SK-N-DZ (cell line): ENCODE results near the gene CDH6.

ENCODE experiments used
- DNase-seq: peaks from one replicate; pipeline ENCODE4 v3.0.0-alpha.2; 2015; ENCODE audit warnings: low spot score

Gene CDH6

DNA sequence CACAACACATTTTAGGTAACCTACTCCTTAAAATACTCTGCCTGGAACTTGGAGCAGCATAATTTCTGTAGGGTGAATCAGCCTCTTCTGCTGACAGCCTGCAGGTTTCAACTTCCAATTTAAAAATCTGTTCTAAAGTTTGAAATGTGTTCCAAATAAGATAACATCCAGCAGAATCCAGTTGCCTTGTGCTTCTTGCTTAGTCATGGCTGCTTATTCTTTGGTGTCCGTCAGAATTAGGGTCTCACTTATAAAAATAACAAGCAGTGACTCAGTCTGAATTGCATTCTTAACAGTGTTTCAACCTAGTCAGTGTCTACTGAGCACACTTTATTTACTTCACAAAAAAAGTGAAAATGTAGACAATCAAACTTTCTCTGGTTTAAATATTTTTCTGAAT, 3.7 kb downstream of the CDH6 start:
- no peak for DNase-seq

- DNase-seq, result no peak
These were observed 11.5 kb downstream of the CDH6 start for GRCh38 chr5:31204958-31205357.

DNA sequence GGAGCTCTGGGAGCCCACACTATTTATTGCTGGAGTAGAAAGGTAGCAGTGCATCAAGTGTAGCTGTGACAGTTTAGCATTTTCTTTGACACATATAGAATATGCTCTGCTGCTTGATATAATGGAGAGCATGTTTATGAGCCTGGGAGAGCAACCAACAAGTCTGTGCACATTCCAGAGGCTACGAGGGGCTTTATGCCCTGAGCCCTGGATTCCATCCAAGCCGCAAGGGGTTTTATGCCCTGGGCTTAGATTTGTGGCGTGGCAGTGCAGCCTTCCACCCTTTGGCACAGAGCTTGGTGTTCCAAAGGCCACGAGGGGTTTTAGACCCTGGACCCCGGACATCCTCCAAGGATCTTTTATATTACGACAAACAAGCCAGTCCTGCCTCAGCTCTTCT, 14.6 kb downstream of the CDH6 start:
- DNase-seq, result no peak

DNA sequence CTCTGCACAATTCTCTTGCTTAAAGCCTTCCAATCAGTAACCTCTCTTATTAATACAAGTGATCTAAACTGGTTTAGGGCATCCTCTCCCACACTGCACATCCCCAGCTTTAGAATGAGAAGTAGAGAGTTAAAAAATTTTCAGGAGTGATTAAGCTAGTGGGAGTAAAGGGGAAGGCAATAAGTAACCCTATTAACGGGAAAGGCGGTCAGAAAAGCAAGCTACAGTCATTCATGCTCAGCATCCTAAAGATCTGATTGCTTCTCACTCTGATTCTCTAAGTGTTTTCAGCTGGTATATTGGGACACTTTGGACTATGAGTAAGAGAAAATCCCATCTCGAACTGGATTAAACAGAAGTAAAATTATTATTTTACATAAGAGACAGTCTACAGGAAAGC, 15.8 kb downstream of the CDH6 start:
- DNase-seq, result no peak

DNA sequence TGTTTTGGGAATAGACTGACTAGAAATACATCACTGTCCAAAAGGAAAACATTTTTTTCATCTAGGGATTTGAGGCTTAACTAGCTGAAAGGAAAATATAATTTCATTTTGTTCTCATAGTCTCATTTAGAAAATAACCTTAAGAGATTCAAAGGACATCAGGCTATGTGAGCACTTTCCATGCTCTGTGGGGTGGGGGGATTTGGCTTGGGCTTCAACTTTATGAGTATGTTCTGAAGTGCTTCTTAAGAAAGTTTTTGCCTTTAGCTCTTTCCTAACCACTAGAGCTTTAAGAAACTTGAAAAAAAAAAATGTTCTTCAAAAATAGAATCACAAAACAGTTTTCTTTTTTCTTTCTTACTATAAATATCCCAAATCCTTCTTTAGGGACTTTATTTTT, 17.6 kb downstream of the CDH6 start:
- DNase-seq, result no peak

- no peak for DNase-seq
These were observed 19.8 kb downstream of the CDH6 start for GRCh38 chr5:31213257-31213656.

DNA sequence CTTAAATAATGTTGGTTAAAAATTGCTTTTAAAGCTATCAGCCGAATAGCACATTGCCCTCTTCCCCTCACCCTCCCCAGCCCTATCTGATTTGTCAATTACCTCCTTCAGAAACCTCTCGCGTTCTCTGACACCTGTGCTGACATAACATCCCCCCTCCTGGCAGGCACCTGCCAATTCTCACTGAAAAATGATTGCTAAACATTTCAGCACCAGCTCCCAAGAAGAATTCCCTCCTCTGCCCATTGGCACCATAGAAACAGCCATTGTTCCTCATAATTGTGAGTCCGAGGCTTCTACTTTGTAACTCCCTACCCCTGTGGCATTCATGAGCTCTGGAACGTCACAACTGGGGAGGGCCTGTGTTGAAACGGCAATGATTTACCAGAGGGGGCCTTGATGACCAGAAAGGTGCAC, 20.2 kb downstream of the CDH6 start:
- peak; percentile 35 for DNase-seq

DNA sequence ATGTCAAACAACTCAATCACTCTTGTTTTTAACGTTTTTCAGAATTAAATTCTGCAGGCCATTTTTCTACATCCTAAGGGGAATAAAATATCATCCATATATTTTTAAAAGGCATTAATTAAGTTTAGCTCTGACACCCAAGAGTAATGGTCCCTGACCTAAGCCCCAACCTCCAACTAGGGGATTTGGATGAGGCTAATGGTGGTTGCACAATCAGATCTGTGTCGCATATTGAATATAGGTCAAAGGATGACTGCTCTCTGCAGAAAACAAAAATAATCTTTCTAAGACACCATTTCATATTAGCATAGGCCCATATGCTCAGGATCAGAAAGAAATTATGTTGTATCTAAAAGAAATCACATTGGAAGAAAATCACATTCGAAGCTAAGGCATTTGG, 20.7 kb downstream of the CDH6 start:
- no peak for DNase-seq

GRCh38 chr5:31215236-31215635, 21.8 kb downstream of the CDH6 start:
- no peak for DNase-seq

GRCh38 chr5:31217446-31217845, 24.0 kb downstream of the CDH6 start:
- DNase-seq, result no peak

GRCh38 chr5:31218978-31219377, 25.5 kb downstream of the CDH6 start:
- no peak for DNase-seq

DNA sequence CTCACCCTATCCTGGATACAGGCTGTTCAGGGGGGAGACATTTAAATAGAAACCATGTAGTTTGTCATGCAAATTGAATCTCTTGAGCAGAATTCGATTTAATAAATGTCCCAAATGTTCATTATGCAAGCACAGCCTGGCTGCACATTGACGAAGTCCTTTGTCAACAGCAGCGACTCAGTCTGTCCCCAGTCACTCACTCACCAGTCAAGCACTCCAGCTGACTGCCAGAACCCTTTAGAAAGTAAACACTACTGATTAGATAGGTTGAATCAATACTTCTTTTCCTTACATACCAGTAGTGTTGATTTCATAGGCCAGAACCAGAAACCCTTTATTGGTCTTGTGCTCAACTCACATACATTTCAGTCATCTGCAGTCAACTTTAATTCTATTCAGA, 27.5 kb downstream of the CDH6 start:
- DNase-seq, result peak; percentile 25

DNA sequence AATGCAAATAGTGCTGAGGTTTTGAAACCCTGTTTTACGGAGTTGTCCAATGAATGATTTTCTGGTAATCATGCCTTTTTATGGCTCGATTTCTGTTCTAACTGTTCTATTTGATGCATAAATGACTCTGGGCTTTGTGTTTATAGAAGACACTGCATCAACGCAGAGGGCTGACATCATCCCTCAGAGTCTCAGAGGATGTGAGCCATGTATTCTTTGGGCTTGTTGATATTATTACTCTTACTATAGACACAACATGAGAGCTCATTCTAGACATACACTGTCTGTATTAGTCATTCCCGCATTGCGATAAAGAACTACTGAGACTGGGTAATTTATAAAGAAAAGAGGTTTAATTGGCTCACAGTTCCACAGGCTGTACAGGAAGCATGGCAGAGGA, 31.6 kb downstream of the CDH6 start:
- no peak for DNase-seq

GRCh38 chr5:31225613-31226012, 32.1 kb downstream of the CDH6 start:
- DNase-seq, result no peak

DNA sequence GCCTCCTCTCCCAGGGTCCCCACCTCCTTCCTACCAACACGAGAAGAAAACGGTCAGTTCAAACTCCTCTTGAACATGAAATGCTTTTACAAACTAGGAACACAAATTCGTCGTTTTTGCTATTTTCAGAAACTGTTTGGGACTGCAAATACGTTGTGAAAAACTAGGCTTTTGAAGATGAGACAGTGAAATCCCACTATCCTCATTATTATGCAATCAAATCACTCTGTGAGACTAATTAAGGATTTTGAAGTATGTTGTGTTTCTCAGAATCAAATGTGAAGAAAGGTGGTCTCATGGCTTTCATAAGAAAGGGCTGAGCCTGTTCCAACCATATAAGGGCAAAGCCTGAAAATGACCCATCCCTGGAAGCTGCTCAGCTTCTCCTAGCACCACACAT, 33.2 kb downstream of the CDH6 start:
- DNase-seq, result no peak

GRCh38 chr5:31229266-31229665, 35.8 kb downstream of the CDH6 start:
- no peak for DNase-seq

DNA sequence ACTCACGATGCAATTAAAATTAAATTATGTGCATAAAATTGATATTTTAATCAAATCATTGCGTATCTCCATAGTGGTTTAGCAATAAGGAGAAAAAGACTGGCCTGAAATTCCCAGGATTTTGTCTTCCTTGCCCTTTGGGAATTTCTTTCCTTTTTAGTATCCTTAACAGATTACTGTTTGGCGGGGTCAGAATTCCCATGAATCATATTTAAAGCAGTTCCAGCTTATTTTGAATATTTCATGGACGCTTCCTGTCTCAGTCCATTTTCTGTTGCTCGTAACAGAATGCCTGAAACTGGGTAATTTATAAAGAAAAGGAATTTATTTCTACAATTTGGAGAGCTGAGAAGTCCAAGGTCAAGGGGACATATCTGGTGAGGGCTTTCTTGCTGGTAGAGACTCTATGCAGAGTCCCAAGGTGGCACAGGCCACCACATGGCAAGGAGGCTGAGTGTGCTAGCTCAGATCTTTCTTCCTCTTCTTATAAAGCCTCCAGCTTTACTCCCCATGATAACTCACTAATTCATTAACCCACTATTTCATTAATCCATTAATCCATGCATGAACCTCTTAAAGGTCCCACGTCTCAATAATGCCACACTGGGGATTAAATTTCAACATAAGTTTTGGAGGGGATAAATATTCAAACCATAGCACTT, 37.8 kb downstream of the CDH6 start:
- no peak for DNase-seq

- DNase-seq, result peak; percentile 63
These were observed 38.9 kb downstream of the CDH6 start for GRCh38 chr5:31232273-31232888.

DNA sequence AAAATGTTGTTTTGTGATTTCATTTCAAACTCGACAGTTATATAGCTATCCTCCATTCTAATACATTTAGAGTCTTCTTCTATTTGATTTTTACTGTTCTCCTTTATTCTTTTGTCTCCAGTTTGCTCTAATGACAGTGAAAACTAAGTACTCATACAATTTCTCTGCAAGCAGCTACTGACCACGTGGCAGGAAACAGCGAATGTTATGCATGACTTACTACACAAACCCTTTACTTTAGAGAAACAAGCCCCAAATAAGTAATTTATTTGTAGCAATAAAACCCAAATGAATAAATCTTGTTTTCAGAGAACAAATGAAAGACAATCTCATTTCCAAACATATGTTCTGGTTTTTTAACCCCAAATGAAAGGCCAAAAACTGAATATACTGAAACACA, 41.9 kb downstream of the CDH6 start:
- no peak for DNase-seq

DNA sequence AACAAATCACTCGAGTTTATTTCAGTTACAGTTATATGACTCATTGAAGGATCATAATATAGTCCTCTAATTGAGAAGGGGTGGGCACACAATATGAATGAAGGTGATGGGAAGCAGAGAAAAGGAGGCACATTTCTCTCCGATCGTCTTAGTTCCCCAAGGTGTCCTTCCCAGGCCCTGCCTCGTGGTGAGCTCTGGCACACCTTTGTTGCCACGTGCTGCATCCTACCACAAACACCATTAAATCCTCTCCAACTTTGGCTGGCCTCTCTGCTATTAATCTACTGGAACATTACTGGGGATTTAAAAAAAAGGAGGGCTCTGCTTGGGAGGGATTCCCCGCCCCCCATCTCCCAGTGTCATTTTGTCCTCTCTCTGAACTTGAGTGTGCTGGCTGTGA, 42.9 kb downstream of the CDH6 start:
- no peak for DNase-seq

DNA sequence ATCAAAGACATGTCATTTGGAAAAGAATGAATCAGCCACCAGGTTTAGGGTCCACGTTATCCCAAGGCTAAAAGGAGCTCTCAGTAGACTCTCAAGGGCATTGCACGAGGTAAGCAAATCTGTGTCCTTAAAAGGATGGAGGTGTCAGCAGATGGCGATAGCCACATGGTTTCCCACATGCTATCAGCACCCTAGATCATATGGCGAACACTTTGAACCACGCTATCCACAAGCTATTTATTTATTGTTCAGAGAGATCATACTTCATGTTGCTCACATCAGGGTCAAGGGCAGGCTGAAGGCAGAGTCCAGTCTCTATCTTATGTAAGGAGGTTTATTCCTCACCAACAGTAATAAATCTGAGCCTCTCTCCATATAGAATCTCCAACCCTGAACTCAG, 43.7 kb downstream of the CDH6 start:
- peak; percentile 46 for DNase-seq

DNA sequence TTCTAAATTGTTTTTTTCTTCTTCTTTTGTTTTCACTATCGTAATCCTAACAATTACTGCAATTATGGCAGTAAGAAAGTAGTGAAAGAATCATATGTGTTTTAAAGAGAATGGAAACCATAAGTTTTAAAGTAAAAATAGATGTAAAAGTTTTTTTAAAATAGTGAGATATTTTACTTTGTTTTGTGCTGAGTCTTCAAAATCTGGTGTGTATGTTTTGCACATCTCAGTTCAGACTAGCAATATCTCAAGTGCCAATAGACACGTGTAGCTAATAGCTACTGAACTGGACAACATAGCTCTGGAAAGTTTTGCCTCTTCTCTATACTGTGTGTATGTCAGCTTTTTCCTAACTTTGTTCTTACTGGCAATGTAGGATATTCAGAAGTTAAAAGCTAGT, 45.0 kb downstream of the CDH6 start:
- no peak for DNase-seq

- no peak for DNase-seq
These were observed 51.4 kb downstream of the CDH6 start for GRCh38 chr5:31244921-31245320.

DNA sequence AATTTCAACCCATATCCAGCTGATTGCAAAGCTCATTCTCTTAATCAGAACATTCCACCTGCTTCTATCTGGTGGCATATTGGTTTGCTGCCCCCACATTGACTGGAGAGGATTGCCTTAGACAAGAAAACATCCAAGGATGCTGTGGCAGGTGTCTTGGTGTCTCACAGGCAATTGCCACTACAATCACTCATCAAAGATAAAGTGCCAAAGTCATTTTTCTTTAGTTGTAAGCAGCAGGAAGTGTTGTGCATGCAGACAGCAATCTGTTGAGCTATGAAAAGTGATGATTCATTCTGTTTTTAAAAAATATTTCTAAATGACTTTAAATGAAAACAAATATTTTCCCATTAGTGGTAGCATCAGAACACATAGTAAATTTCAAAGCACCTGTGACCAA, 53.9 kb downstream of the CDH6 start:
- DNase-seq, result no peak
